DMS79 treated with DMSO at 0.1 percent for 48 hours (cell line): Measurements from ENCODE around the gene SLC6A5.

Source experiments
- DNase-seq: peaks from one replicate; lab custom pipeline; 2025; lab: John Stamatoyannopoulos, UW

SLC6A5 gene

DNA sequence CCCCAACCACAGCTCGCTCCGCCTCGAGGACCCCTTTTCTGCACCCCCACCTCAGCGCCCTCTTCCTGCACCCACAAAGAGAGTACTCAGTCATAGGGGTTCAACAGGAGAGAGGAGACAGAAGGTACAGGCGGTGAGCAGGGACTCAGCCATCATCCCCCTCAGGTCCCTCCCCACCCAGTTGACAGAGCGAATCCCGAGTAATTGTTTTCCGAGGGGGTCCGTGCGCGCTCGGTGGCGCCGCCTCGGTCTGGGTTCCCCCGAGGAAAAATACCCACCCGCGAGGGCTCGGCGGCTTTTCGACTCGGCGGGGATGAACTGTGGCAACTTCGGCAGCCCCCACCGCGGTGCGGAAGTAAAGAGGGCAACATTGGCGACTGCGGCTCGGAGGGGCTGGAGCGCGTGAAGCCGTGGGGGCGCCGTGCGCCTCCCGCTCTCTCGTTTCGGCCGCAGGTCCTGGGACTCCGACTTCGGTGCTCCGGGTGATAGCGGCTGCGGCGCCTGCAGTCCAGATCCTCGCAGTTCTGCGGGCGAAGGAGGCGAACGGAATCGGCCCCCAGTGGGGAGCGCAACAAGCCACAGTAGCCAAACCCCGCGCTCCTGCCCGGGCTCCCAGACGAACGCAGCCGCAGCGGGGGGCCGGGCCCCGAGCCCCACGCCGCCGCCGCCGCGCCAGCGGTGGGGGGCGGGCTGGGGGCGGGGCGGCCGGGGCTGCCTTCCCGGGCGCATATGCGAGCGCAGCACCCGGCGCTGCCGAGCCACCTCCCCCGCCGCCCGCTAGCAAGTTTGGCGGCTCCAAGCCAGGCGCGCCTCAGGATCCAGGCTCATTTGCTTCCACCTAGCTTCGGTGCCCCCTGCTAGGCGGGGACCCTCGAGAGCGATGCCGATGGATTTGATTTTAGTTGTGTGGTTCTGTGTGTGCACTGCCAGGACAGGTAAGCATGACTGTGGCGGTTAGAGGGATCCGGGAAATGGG is 69.7 kb downstream of the SLC6A5 start, which contains the start of gene NELL1:
NELL1 (plus strand) TSS at position 743 of the 976 bp plus-strand sequence.
- DNase-seq = peak; percentile 12

DNA sequence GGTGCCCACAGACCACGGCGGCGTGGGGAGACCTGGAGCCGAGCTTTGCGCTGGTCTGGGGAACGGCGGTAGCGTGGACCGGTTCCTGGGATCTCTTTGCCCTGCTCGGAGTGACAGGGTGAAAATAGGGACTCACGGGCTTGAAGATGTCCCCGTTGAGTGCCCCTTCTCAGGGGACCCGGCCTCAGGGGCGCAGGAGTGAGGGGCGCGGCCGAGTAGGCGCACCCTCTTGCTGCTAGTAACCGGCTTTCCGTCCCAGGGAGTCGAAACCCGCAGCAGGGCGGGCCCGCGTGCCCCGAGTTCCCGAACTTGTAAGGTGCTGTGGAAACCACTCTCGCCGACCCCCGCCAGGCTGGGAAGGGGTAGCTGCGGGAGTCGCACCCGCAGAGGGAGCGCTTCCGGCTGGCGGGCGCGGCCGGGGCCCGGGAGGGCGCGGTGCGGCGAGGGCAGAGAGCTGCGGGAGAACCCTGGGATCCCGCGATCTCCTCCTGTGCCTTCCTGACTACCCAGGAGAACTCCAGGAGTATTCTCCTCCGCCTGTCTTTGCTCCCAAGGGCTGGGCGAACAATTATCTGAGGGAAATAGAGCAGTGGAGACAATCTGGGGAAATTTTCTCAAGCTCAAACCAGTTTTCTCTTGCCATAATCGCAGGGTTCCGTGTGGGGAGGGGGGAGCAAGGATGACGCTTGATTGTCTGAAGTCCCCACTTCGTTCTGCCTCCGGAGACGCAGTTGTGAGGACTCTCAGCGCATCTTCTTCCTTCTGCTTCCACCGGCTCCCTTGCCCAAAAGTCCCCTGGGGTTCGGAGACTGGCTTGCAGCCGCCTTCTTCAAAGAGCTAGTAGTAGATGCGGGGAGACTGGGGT is 70.6 kb downstream of the SLC6A5 start:
- no peak for DNase-seq

DNA sequence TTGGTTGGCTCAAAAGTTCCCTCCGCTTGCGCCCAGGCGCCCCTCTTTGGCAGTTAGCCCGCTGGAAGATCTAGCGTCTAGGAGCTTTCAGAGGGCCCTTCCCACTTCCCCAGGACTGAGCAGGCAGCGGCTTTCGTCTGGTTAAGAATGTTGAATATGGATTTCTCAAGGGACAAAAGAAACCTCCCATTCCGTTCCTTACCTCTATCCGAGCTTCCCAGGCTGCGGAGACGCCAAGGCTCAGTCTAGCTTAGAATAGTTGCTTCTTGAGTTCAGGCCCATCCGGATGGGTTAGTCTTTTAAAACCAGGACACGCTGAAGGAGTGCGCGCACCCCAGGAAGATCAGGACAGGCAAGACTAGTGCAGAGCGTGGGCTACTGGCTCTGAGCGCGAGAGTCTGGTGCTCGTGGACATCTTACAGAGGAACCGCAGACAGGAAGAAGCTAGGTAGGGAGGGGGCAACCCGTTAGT is 71.6 kb downstream of the SLC6A5 start:
- DNase-seq = peak; percentile 53

- DNase-seq = peak; percentile 75
These were observed 72.6 kb downstream of the SLC6A5 start for GRCh38 chr11:20671856-20672546.

DNA sequence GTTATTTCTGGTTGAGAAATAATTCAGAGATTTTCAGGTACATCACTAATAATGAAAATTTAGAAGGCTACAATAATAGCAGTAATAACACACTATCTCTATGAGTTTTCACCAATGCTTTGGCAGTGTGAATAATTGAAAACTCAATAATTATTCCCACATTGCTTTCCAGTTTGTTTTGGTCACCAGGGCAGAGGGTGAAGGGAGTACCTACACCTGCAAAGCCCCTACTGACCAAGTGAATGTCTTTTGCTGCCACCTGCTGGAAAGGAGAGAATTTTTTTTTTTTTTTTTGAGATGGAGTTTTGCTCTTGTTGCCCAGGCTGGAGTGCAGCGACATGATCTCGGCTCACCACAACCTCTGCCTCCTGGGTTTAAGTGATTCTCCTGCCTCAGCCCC is 73.2 kb downstream of the SLC6A5 start:
- no peak for DNase-seq

DNA sequence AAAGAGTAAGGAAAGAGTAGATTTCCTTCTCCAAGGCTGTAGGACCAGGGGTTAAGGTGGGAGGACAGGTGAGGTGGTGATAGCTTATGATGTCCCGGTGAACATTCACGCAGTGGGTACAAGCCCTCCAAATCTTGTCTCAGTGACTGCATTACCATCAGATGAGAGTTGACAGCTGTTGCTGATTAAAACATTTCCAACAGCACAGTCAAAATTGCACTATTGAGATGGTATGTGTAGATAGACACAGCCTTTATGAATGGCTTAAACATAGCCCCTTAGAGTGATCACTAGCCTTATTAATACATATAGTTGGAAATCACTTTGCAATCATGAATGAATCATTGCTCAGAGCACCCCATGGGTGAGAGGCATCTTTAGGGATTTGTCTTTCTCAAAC is 77.2 kb downstream of the SLC6A5 start:
- DNase-seq = no peak

- no peak for DNase-seq
These were observed 89.4 kb downstream of the SLC6A5 start for GRCh38 chr11:20688761-20689160.

DNA sequence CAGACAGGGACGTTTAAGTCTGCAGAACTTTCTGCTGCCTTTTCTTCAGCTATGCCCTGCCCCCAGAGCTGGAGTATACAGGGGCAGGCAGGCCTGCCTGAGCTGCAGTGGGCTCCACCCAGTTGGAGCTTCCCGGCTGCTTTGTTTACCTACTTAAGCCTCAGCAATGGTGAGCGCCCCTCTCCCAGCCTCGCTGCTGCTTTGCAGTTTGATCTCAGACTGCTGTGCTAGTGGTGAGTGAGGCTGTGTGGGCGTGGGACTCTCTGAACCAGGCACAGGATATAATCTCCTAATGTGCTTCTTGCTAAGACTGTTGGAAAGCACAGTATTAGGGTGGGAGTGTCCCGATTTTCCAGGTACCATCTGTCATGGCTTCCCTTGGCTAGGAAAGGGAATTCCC is 108.5 kb downstream of the SLC6A5 start:
- no peak for DNase-seq
